C4-2B (cell line): ENCODE measurements around the gene VWCE.
A peak's percentile ranks its signal among the peaks of the same experiment; 100 is the strongest.

Experiments used
- H3K27ac ChIP-seq: fragments of 450-650 bp; 2 replicates; pipeline ENCODE4 v1.5.1; 2017
- ZFX ChIP-seq: fragments of 450-650 bp; IDR thresholded peaks from 2 replicates; pipeline ENCODE4 v1.6.1; 2017
- TF ChIP-seq, protein P1 (sequence below): fragments of 450-650 bp; conservative IDR thresholded peaks from 2 replicates; pipeline ENCODE4 v1.5.1; 2017; ENCODE audit warnings: mild to moderate bottlenecking

VWCE gene

DNA sequence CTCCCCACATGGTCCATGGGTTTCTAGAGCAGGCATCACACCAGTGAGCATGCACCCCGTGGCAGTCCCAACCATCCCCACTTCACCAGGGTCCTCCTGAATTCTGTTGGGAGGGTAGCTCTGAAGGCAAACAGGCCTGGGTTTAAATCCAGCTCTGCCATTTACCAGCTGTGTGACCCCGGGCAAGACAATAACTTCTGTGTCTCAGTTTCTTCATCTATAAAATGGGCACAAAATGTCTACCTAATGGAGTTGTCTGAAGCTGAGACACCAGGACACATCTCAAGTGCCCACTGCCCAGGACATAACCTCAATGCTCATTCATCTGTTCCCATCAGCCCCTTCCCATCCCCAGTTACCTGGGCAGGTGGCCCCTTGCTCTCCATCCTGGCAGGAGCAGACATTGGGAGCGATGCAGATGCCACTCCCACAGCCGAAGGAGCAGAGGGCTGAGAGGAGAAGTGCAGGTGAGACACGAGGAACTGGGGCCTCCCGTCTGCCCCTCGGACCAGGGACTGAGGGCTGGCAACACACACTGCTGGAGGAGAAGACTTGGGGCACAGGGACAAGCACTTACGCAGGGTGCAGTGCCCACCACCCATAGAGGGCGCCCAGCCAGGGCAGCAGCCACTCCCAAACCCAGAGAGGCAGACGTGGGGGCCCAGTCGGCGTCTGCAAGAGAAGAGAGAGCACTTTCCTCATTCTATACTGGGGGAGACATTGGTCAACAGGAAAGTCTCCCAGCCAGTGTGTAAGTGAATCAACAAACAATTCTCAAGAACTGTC is 4.0 kb downstream of the VWCE start:
- no peak overlapping the region for H3K27ac ChIP-seq

DNA sequence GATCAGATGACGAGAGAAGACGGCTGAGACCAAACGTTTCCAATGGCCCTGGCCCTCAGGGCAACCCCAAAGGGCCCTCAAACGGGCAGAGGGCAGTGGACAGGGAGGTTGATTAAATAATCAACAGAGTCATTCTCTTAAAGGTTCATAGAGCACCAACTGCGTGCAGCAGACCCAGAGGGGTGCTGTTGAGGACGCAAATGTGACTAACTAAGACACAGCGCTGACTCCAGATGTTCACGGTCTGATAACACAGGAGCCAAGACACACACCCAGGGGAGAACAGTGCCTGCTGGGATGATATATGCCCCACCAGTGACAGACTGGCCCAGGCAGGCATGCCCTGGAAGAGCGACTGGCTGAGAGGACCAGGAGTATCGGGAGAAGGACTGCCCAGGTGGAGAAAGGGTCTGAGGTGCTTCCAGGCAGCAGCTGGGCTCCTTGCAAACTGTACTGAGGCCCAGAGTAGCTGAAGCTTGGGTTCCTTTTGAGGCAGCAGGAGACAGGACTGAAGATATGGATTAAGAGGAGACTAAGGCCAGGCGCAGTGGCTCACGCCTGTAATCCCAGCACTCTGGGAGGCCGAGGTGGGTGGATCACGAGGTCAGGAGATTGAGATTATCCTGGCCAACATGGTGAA is 7.7 kb downstream of the VWCE start:
- TF ChIP-seq, protein P1, sequence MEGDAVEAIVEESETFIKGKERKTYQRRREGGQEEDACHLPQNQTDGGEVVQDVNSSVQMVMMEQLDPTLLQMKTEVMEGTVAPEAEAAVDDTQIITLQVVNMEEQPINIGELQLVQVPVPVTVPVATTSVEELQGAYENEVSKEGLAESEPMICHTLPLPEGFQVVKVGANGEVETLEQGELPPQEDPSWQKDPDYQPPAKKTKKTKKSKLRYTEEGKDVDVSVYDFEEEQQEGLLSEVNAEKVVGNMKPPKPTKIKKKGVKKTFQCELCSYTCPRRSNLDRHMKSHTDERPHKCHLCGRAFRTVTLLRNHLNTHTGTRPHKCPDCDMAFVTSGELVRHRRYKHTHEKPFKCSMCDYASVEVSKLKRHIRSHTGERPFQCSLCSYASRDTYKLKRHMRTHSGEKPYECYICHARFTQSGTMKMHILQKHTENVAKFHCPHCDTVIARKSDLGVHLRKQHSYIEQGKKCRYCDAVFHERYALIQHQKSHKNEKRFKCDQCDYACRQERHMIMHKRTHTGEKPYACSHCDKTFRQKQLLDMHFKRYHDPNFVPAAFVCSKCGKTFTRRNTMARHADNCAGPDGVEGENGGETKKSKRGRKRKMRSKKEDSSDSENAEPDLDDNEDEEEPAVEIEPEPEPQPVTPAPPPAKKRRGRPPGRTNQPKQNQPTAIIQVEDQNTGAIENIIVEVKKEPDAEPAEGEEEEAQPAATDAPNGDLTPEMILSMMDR: no peak
- no peak for TF ChIP-seq ZFX
- no peak overlapping the region for H3K27ac ChIP-seq

More for the DNA sequence above, 4.0 kb downstream of the VWCE start:
- TF ChIP-seq ZFX: no peak
- TF ChIP-seq, protein P1: no peak

DNA sequence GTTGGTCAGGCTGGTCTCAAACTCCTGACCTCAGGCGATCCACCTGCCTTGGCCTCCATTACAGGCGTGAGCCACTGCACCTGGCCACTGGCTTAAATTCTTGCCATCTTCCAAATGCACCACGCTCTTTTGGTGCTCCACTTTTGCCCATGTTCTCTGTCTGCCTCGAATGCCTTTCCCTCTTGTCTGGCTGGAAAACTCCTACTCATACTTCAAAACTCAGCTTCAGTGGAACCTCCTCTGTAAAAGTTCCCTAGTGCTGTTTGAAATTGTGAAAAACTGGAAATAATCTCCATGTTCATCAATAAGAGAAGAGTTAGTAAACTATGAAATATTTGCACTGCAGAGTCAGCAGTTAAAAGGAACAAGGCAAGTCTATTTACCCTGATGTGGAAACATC is 11.5 kb downstream of the VWCE start:
- H3K27ac ChIP-seq: no peak overlapping the region
- TF ChIP-seq, protein P1: no peak
- TF ChIP-seq ZFX: no peak

DNA sequence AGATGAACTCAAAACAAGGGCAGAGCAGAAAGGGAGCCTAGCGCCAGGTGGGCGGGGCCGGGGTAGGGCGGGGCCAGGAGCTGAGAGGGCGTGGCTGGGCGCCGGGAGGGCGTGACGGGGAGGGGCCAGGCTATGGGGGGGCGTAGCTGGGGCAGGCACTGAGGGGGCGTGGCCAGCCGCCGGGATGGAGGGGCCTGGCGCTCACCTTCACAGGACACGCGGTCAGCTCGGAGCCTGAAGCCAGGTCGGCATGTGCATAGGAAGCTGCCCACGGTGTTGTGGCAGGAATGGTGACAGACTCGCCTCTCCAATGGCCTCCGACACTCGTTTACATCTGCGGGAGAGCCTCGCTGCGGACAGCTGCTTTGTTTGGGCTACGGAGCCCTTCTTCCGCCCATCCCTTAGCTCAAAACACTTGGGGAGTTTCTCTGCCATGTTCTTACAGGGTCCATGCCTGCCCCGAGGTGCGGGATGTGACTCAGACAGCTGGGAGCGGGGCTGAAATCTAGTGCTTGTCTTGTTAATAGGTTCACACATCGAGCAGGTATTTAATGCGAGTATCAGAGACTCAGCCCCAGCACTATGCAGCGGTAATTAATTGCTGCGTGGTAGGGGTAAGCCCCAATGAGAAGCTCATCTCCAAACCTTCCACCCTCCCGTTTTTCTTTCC is 13.4 kb downstream of the VWCE start:
- H3K27ac ChIP-seq: no peak overlapping the region
- no peak for TF ChIP-seq ZFX
- TF ChIP-seq, protein P1: no peak

DNA sequence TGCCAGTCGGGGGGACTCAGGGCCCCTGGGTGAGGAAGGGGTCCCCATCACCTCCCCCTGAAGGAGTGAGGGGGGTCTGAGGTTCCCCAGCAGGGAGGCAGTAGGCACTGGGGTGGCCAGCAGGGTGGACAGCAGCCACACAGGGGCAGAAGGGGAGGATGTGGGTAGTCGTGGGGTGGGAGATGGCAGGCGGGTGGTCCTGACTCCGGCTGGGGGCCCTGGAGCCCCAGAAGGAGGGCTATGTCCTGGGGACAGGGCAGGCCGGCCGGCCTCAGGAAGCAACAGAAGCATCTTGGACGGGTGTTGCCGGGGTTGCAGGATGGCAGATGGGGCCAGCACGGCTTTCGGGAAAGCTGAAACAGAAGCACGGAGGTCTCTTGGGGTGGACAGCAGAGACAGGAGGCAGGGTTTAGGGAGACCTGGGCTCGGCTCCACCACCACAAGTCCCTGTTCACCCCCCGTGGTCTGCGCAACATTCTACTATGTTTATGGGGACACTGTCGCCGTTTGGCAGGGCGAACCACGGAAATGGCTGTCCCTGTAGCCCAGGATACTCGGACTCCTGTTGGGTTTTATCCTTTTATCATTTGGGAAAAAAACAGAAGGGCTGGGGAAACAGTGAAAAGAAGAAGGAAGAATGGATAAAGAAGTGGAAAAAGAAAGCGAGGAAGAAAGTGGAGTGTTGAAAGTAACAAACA is 14.1 kb downstream of the VWCE start:
- TF ChIP-seq, protein P1: no peak
- TF ChIP-seq ZFX: no peak
- peak overlapping the region; percentile 37 for H3K27ac ChIP-seq

DNA sequence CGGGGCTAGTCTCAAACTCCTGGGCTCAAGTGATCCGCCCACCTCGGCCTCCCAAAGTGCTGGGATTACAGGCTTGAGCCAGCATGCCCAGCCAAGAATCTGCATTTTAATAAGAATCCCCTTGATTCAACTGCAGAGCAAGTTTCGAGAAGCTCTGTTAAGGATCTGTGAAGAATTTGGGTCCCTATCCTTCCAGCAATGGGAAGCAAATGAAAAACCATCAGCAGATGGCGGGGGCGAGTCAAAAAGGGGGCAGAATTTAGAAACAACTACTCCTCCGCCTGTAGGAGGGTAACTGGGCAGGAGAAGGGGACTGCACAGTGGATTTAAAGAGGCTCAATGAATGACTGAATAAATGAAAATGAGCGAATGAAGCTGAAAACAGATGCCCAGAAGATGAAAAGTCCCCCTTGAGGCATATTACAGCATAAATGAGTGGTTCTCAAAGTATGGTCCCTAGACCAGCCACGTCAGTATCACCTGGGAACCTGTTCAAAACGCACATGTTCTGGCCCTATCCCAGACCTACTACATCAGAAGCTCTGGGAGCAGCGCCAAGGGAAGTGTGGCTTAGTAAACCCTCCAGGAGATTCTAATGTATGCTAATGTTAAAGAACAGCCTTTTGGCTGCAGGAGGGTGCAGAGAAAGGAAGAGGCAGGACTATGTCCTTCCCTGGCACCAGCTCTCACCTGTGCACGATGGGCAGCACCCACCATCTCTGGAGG is 15.0 kb downstream of the VWCE start:
- TF ChIP-seq, protein P1: no peak
- TF ChIP-seq ZFX: no peak
- H3K27ac ChIP-seq: peak overlapping the region; percentile 37
